GM19023 (cell line): ENCODE data around the gene ARHGAP15.

Experiments
- ATAC-seq: cut with Tn5 transposase; IDR thresholded peaks from one replicate; pipeline ENCODE4 v1.9.1; 2021; ENCODE audit warnings: mild to moderate bottlenecking, moderate library complexity; ENCODE audit not compliant: unreplicated experiment

The ARHGAP15 gene

GRCh38 chr2:143700865-143701264, 571.6 kb downstream of the ARHGAP15 start:
- no peak for ATAC-seq

GRCh38 chr2:143701785-143702184, 572.6 kb downstream of the ARHGAP15 start:
- ATAC-seq, result no peak

- no peak for ATAC-seq
Measured at GRCh38 chr2:143702931-143703330, 573.7 kb downstream of the ARHGAP15 start.

DNA sequence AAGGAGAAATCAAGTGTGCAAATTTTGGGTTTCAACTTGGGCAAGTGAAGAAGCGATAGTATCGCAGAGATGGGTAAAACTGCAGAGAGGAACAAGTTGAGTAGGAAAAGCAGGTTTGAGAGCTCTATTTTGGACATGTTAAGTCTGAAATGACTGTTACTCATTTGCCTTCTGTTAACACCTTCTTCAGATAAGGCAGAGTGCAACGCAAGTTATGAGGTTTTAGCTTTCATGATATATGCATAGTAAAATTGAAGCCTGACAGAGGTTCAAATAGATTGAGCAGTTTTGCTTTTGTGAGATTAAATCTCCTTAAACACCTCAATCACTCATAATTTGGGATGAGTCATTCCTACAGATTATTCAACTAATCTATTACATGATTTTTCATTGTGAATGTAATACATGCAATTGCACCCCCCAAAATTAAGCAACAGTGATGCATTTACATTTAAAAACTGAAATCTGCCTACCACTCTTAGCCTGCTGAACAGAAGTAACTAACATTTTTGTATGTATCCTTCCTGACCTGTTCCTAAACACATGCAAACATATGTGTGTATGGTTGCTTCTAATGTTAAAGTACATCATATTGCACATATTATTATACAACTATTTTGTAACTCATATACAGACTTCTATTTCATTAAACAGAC, 575.4 kb downstream of the ARHGAP15 start:
- peak; percentile 73 for ATAC-seq

GRCh38 chr2:143705108-143705707, 576.0 kb downstream of the ARHGAP15 start:
- ATAC-seq, result no peak

DNA sequence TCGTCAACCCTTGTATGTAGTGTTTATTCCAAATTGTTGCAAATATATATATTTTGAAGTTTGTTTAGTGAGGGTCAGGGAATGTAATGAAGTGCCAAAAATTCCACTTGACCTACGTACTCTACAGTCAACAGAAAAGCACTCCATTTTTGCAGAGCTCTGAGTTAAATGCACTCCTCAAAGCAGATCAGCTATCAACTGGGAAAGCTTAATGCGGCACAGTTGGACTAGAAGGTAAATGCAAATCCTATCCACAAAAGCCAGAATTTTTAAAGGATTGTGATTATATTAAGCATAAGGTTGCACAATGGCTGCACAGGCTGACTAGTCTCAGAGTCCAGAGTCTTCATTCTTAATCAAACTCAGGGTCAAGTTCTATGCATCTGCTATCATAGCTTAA, 577.1 kb downstream of the ARHGAP15 start:
- no peak for ATAC-seq

DNA sequence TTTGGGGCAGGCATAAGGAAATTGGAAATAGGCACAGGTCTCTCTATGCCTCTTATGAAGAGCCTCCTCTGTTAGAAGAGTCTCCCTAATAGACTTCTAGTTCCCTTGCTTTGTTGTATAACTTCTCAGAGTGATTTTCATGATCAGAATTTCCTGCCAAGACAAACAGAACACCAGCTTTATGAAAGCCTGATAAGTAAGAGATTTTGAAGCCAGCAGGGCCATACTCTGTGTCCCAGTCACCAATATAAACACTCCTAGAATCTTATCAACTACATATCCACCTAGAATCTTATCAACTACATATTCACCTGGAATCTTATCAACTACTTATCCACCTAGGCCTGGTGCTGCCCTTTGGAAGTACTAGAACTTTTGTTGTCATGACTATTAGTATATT, 579.5 kb downstream of the ARHGAP15 start:
- ATAC-seq, result no peak

- no peak for ATAC-seq
Measured at GRCh38 chr2:143710196-143710595, 581.0 kb downstream of the ARHGAP15 start.

DNA sequence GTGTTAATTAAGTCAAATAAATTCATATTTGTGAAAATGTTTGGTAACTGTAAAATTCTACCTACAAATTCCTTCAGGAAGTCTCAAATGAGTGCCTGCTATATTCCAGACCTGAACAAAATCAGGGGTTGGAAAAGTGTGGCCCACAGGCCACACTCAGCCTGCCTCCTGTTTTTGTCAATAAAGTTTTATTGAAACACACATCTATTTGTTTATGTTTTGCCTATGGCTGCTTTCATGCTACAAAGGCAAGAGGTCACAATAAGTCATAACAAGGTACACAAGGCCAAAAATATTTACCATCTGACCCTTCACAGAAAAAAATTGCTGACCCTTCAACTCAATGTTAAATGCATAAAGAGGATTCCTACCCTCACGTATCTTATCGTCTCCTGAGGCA, 581.7 kb downstream of the ARHGAP15 start:
- ATAC-seq, result no peak

DNA sequence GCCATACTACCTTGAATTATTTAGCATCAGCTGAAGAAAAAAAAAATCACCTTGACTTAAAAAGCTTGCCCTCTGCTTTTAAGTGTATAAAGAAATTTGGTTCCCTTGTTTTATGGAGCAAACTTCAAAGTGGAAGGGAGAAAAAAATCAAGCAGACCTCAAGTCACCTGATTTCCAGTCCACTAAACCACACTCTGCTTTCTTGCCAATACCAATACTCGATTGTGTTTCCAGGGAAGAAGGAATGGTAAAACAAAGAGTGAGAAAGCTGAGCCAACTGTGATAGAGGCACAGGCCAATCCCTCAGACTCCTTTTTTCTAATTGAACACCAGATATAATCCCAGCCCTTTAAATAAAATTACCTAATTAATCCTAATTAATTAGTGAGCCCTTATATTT, 587.3 kb downstream of the ARHGAP15 start:
- ATAC-seq, result no peak

GRCh38 chr2:143717053-143717452, 587.8 kb downstream of the ARHGAP15 start:
- no peak for ATAC-seq

DNA sequence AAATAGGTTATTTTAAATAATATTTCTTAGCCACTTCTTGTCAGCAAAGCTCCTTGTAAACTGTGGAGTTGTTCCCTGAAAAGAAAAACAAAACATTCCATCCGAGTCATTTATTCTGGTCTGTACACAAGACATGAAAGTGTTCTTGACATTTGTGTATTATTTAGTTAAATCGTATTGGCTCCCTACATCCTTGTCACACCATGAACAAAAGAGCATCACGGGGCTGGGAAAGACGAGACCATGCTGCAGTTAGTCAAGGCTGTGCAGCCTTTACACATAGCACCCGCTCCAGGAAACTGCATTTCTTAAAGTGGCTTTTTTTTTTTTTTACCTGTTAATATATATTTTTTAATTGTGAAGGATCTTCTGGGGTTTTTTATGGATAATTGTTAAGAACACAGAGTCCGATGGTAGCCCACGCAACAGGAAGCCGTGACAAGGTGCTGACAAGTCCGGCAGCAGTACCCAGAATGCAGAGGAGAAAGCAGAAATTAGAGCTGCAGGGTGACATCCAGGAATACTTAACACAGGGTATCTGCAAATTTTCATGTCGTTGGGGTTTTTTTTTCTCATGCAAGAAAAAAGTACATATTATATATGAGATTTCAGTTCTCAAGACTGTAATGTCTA, 588.4 kb downstream of the ARHGAP15 start:
- no peak for ATAC-seq

DNA sequence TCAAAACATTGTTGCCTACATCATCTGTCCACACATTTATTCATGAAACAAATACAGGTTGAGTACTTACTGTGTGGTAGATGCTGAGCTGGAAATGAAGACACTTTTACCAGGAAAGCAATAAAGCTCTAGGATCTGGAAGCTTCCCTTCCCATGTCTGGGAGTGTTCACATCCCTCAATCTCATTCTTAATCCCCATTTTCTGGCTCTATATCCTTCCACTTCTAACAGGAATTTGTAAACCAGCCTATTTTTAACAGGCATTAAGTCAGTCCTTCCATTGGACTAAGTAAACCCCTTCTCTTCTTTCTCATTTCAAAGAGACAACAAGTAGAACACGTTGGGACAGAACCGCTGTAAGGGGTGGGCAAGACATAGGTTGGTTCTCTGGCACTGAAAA, 589.5 kb downstream of the ARHGAP15 start:
- ATAC-seq, result no peak

DNA sequence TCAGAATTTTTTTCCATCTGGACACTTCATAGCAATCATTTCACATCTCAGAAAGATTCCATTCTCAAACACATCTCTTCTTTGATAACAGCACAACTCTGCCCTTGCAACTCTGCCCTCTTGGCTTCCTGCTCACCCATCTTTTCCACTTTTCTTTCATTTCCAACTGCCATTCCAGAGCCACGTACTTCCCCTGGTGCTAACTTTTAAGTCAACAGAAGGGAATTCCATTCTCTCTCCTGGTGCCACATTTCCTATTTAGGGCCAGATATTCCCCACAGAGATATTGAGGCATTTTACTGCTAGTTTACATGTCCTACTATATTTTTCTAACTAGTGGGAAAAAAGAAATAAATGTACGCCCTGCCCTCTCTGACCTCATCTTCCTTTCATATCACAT, 590.2 kb downstream of the ARHGAP15 start:
- ATAC-seq, result no peak

DNA sequence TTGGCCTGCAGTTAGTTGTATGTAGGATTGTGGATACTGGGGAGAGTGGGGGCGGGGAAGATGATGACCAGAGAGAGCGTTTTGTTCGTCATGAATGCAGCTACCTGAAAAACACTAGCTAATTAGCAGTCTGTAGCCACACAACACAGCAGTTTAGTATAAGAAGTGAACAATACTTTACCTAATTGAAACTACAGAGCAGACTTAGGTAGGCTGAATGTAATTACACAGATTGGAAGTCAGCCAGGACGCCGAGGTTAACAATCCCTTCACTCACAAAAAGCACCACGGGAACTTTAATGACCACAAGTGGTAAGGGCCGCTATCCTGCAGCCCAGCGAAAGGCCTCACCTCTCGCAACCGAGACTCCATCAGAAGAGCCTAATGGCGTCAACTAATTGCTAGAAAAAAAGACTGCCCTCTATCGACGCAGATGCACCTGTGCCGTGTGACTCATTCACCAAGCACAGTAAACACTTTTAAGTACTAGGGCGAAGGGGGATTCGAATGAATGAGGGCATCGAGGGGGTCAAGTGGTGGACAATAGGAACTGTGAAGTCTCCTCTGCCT, 591.0 kb downstream of the ARHGAP15 start:
- ATAC-seq, result no peak

DNA sequence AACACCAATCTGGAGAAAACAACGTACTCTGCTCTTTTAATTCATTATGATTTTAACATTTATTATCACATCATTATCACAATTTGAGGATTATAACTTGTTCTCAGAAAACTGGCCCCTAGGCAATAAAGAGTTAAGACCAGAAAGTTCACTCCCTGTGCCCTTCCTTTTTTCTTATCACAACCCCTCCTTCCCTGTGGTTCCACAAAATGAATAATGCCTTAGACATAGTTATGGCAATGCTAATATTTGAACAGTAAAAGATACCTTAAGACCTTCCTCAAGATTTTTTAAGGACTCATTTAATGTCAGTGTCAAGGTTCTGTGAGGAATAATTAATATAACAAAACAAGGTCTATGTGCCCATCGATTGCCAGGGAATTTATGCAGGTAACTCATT, 596.2 kb downstream of the ARHGAP15 start:
- ATAC-seq, result no peak

DNA sequence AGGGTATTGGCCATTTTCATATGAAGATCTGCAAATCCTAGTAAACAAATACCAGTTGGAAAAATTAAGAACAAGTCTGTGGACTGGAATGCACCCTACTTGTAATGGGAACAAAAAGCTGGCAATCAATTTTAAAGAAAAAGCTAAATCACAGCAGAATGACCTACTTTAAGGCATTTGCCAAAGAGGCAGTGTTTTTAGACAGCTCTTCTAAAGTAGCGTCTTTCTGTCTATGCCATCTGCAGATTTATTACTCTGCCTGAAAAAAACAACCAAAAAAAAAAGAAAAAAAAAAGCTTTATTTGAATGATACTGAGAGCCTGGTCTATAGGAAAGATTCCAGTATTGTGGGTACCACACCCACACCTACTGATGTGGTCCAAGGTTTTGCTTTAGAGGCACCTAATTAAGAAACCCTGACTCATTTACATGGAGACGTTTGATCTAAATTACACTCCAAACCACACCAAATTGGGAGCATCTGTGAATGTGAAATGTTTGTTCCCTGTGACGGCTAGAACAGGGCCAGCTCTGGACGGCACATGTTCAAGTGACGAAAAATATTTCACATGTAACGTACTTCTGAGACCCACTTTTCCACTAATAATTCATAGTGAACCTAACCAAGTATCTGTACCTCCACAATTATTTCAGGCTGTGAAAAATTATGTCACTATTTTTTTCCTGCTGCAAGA, 597.1 kb downstream of the ARHGAP15 start:
- no peak for ATAC-seq

- ATAC-seq, result no peak
Measured at GRCh38 chr2:143728498-143728897, 599.3 kb downstream of the ARHGAP15 start.

GRCh38 chr2:143729296-143729814, 600.1 kb downstream of the ARHGAP15 start:
- no peak for ATAC-seq

- ATAC-seq, result peak; percentile 84
Measured at GRCh38 chr2:143730155-143730952, 601.1 kb downstream of the ARHGAP15 start.

GRCh38 chr2:143730953-143731260, 601.7 kb downstream of the ARHGAP15 start:
- ATAC-seq, result peak; percentile 47
